GM10266 (cell line): ENCODE results near the gene SRR.
A peak's percentile ranks its signal among the peaks of the same experiment; 100 is the strongest.

Source experiments
- DNase-seq: peaks from one replicate; pipeline ENCODE4 v3.0.0; 2012; ENCODE audit errors: extremely low spot score
- CTCF ChIP-seq: IDR thresholded peaks from 2 replicates; pipeline ENCODE4 v1.5.1; 2012; ENCODE audit warnings: mild to moderate bottlenecking, low read depth; ENCODE audit not compliant: control insufficient read depth, insufficient read depth; ENCODE audit errors: missing control alignments

Gene SRR

GRCh38 chr17:2336852-2337543 lies 33.2 kb downstream of the SRR start, which contains the start of gene SGSM2:
Gene SGSM2, plus strand, starts transcription at chr17:2337501. Its CDS starts 188 bp downstream, at chr17:2337689.
- no peak for TF ChIP-seq CTCF
- peak; percentile 94 for DNase-seq

- TF ChIP-seq CTCF: peak; percentile 4
- DNase-seq: peak; percentile 81
Observed at GRCh38 chr17:2337544-2338314, 34.0 kb downstream of the SRR start.

- TF ChIP-seq CTCF: no peak
- no peak for DNase-seq
Observed at GRCh38 chr17:2338315-2338657, 34.5 kb downstream of the SRR start.

- TF ChIP-seq CTCF: no peak
- no peak for DNase-seq
Observed at GRCh38 chr17:2343421-2343820, 39.7 kb downstream of the SRR start.

GRCh38 chr17:2344528-2344927 lies 40.8 kb downstream of the SRR start:
- TF ChIP-seq CTCF: no peak
- no peak for DNase-seq

GRCh38 chr17:2346475-2346874 lies 42.7 kb downstream of the SRR start:
- no peak for TF ChIP-seq CTCF

More at GRCh38 chr17:2346475-2346874, 42.7 kb downstream of the SRR start:
- DNase-seq: no peak
